BE2C (cell line): ENCODE results near the gene RAB11B.

Experiments
- DNase-seq: peaks from one replicate; pipeline ENCODE4 v3.0.0-alpha.2; 2020
- H3K27me3 ChIP-seq: fragments of 250-450 bp; sonication (Bioruptor Pico); 2 replicates; pipeline ENCODE4 v1.5.1; 2020; ENCODE audit warnings: mild to moderate bottlenecking
- H3K36me3 ChIP-seq: fragments of 250-450 bp; sonication (Bioruptor Pico); 2 replicates; pipeline ENCODE4 v1.5.1; 2020; ENCODE audit warnings: mild to moderate bottlenecking
- H3K4me1 ChIP-seq: fragments of 250-450 bp; sonication (Bioruptor Pico); 2 replicates; pipeline ENCODE4 v1.5.1; 2020
- H3K4me3 ChIP-seq: 2 replicates; pipeline ENCODE4 v1.5.1; 2011; ENCODE audit warnings: low read depth, low read length
- H3K9me3 ChIP-seq: fragments of 250-450 bp; sonication (Bioruptor Pico); 2 replicates; pipeline ENCODE4 v1.5.1; 2020
- CTCF ChIP-seq: IDR thresholded peaks from 2 replicates; pipeline ENCODE4 v1.5.1; 2012; ENCODE audit warnings: mild to moderate bottlenecking, low read depth, low read length

Gene RAB11B

GRCh38 chr19:8391198-8392016 lies 1.2 kb downstream of the RAB11B start:
- TF ChIP-seq CTCF: no peak
- DNase-seq: no peak
- no peaks in the 10 kb centered on the region for H3K27me3 ChIP-seq
- no peaks in the 10 kb centered on the region; the same call in 1 of the 2 replicates for H3K36me3 ChIP-seq
- 0 out of 2 replicates have a peak, but pooled peaks cover 4% of the 10 kb centered on the region for H3K4me1 ChIP-seq
- H3K9me3 ChIP-seq: no peaks in the 10 kb centered on the region
- no peak overlapping the region for H3K4me3 ChIP-seq

GRCh38 chr19:8392017-8392591 lies 1.9 kb downstream of the RAB11B start:
- H3K9me3 ChIP-seq: no peaks in the 10 kb centered on the region
- DNase-seq: no peak
- TF ChIP-seq CTCF: no peak
- 0 out of 2 replicates have a peak, but pooled peaks cover 4% of the 10 kb centered on the region for H3K4me1 ChIP-seq
- H3K27me3 ChIP-seq: no peaks in the 10 kb centered on the region
- no peaks in the 10 kb centered on the region; the same call in 1 of the 2 replicates for H3K36me3 ChIP-seq
- H3K4me3 ChIP-seq: no peak overlapping the region

- Histone ChIP-seq H3K27me3 (no peaks in the 10 kb centered on the region), H3K4me1 (0 out of 2 replicates have a peak, but pooled peaks cover 7% of the 10 kb centered on the region), H3K36me3 (no peaks in the 10 kb centered on the region; the same call in 1 of the 2 replicates), H3K4me3 (no peak overlapping the region), H3K9me3 (no peaks in the 10 kb centered on the region)
- no peak for DNase-seq
- no peak for TF ChIP-seq CTCF
Measured at GRCh38 chr19:8393192-8393870, 3.2 kb downstream of the RAB11B start.

- H3K4me1 ChIP-seq: 0 out of 2 replicates have a peak, but pooled peaks cover 7% of the 10 kb centered on the region
Measured at GRCh38 chr19:8393871-8394250, 3.7 kb downstream of the RAB11B start.

GRCh38 chr19:8395621-8396082 lies 5.5 kb downstream of the RAB11B start:
- H3K4me3 ChIP-seq: no peak overlapping the region
- H3K4me1 ChIP-seq: 0 out of 2 replicates have a peak, but pooled peaks cover 7% of the 10 kb centered on the region
- no peaks in the 10 kb centered on the region for H3K9me3 ChIP-seq
- H3K27me3 ChIP-seq: no peaks in the 10 kb centered on the region
- H3K36me3 ChIP-seq: peaks cover 2% of the 10 kb centered on the region; the same call in 1 of the 2 replicates
- DNase-seq: no peak
- TF ChIP-seq CTCF: no peak

More at GRCh38 chr19:8393871-8394250, 3.7 kb downstream of the RAB11B start:
- Histone ChIP-seq H3K27me3 (no peaks in the 10 kb centered on the region), H3K9me3 (no peaks in the 10 kb centered on the region), H3K36me3 (no peaks in the 10 kb centered on the region; the same call in 1 of the 2 replicates), H3K4me3 (no peak overlapping the region)
- DNase-seq: no peak
- TF ChIP-seq CTCF: no peak
